RWPE2 (cell line): ENCODE data around the gene PLA2G4D.

Experiments
- ATAC-seq: fragments of 200-7000 bp; cut with Tn5 transposase; 3 replicates; pipeline ENCODE4 v1.9.1; 2021; ENCODE audit warnings: low read depth
- DNase-seq: peaks from one replicate; pipeline ENCODE4 v3.0.0-alpha.2; 2020; ENCODE audit warnings: low spot score
- H3K27ac ChIP-seq: fragments of 450-650 bp; 2 replicates; pipeline ENCODE4 v1.5.1; 2017; ENCODE audit warnings: mild to moderate bottlenecking; ENCODE audit not compliant: poor library complexity, severe bottlenecking
- H3K27me3 ChIP-seq: fragments of 250-450 bp; sonication (Bioruptor Pico); 2 replicates; pipeline ENCODE4 v1.5.1; 2021; ENCODE audit warnings: mild to moderate bottlenecking, moderate library complexity; ENCODE audit not compliant: insufficient read depth, poor library complexity, severe bottlenecking
- H3K36me3 ChIP-seq: fragments of 250-450 bp; sonication (Bioruptor Pico); 2 replicates; pipeline ENCODE4 v1.5.1; 2020; ENCODE audit warnings: low read depth, mild to moderate bottlenecking, moderate library complexity
- H3K4me1 ChIP-seq: fragments of 250-450 bp; sonication (Bioruptor Pico); 2 replicates; pipeline ENCODE4 v1.5.1; 2021; ENCODE audit warnings: mild to moderate bottlenecking, moderate library complexity; ENCODE audit not compliant: insufficient read depth, poor library complexity, severe bottlenecking
- H3K4me3 ChIP-seq: fragments of 250-450 bp; sonication (Bioruptor Pico); 2 replicates; pipeline ENCODE4 v1.5.1; 2021; ENCODE audit warnings: mild to moderate bottlenecking, moderate library complexity; ENCODE audit not compliant: severe bottlenecking
- H3K9me3 ChIP-seq: fragments of 250-450 bp; sonication (Bioruptor Pico); 2 replicates; pipeline ENCODE4 v1.5.1; 2021; ENCODE audit warnings: mild to moderate bottlenecking, moderate library complexity; ENCODE audit not compliant: severe bottlenecking
- CTCF ChIP-seq: fragments of 450-650 bp; IDR thresholded peaks from one replicate; pipeline ENCODE4 v1.5.1; 2017; ENCODE audit warnings: mild to moderate bottlenecking, moderate library complexity; ENCODE audit not compliant: poor library complexity, severe bottlenecking

PLA2G4D gene

GRCh38 chr15:42063122-42063848 lies 31.1 kb downstream of the PLA2G4D start:
- DNase-seq (no peak), ATAC-seq (no peak)
- Histone ChIP-seq H3K4me1 (peaks cover under 1% of the 10 kb centered on the region), H3K36me3 (no peaks in the 10 kb centered on the region), H3K27me3 (no peaks in the 10 kb centered on the region), H3K4me3 (no peak overlapping the region), H3K9me3 (no peaks in the 10 kb centered on the region), H3K27ac (no peak overlapping the region)
- TF ChIP-seq CTCF, result no peak

DNA sequence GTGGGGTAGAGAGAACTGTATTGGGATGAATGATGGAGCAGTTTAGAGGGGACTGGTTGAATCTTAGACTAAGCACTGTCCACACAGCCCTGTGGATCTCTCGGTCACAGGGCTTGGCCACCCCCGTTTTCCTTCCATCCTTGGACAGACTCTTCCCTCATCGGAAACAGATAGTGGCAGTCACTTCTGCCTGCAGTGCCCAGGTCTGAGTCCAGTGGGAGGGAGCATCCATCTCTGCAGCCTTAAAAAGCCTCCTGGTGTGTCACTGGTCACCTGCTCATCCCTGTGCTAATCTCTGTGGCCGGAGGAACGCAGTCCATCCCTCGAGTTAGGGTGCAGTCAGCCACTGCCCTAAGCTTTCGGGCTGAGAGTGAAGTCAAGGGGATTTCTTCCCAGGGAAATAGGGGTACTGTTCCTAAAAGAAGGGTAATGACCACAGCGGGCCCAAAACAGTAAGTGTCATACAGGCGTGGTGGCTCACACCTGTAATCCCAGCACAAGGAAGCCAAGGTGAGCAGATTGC lies 32.0 kb downstream of the PLA2G4D start:
- no peak for TF ChIP-seq CTCF
- Histone ChIP-seq H3K36me3 (no peaks in the 10 kb centered on the region), H3K4me1 (peaks cover 7% of the 10 kb centered on the region), H3K27ac (no peak overlapping the region), H3K4me3 (no peak overlapping the region), H3K27me3 (no peaks in the 10 kb centered on the region), H3K9me3 (no peaks in the 10 kb centered on the region)
- DNase-seq, result no peak
- ATAC-seq, result no peak

DNA sequence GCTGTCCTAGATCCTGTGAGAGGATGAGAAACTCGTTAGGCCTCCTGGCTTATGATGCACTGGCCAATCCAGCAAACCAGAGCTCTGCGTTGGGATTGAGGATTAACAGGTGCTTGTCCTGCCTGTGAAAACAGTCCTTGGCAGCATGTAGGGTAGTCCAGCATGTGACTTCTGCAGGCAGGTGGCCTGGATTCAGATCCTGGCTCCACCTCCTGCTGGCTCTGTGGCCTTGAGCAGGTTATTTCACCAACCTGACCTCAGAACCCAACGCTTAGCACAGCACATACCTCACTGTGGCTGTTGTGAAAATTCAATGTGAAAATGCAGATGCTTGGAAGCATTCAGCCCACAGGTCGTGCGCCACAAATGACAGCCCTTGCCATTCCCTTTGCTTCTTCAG lies 33.6 kb downstream of the PLA2G4D start:
- H3K27ac ChIP-seq, result no peak overlapping the region
- no peaks in the 10 kb centered on the region for H3K27me3 ChIP-seq
- no peak overlapping the region for H3K4me3 ChIP-seq
- no peak for DNase-seq
- no peak for TF ChIP-seq CTCF
- H3K4me1 ChIP-seq, result peaks cover 7% of the 10 kb centered on the region
- H3K36me3 ChIP-seq, result no peaks in the 10 kb centered on the region
- ATAC-seq, result no peak
- no peaks in the 10 kb centered on the region for H3K9me3 ChIP-seq

- Histone ChIP-seq H3K4me1 (peaks cover 7% of the 10 kb centered on the region), H3K4me3 (no peak overlapping the region), H3K27ac (no peak overlapping the region), H3K27me3 (no peaks in the 10 kb centered on the region), H3K36me3 (no peaks in the 10 kb centered on the region), H3K9me3 (no peaks in the 10 kb centered on the region)
- no peak for TF ChIP-seq CTCF
- ATAC-seq, result no peak
- no peak for DNase-seq
Observed at GRCh38 chr15:42060477-42060763, 33.9 kb downstream of the PLA2G4D start.

GRCh38 chr15:42059661-42060476 lies 34.5 kb downstream of the PLA2G4D start:
- Histone ChIP-seq H3K27me3 (no peaks in the 10 kb centered on the region), H3K27ac (no peak overlapping the region), H3K36me3 (no peaks in the 10 kb centered on the region), H3K4me3 (no peak overlapping the region), H3K9me3 (no peaks in the 10 kb centered on the region), H3K4me1 (peaks cover 7% of the 10 kb centered on the region)
- ATAC-seq (no peak), DNase-seq (no peak)
- peak; percentile 99 for TF ChIP-seq CTCF
